ENCODE results near the gene GATA6. TPM values are rescaled to one million over a fixed set of nuclear protein-coding genes. Genes with fewer than 3 reads are reported as not detected.
"Not testable (repeated sequence)": the region's sequence is repeated elsewhere in the genome, so short reads cannot be mapped to it uniquely, and the experiment has no call there.

The GATA6 gene
- total RNA-seq, 1 experiment from 2014 or later: not detected

- H3K9ac ChIP-seq (ENCODE audit: low read length): no peak overlapping the region
- no peak overlapping the region for H3K27ac ChIP-seq (ENCODE audit: low read length)
- H3K4me2 ChIP-seq (ENCODE audit: low read depth, low read length, poor library complexity, severe bottlenecking): no peak overlapping the region
- H3K4me3 ChIP-seq (ENCODE audit: low read length): no peak overlapping the region
- no peaks in the 10 kb centered on the region for H3K4me1 ChIP-seq (ENCODE audit: low read length)
- no peaks in the 10 kb centered on the region for H3K9me3 ChIP-seq (ENCODE audit: low read length)
- H3K9me2 ChIP-seq (replicated peaks; ENCODE audit: insufficient read depth, low read length): no peaks in the 10 kb centered on the region
- no peaks in the 10 kb centered on the region for H3K27me3 ChIP-seq (ENCODE audit: low read length)
- DNase-seq: no peak
- no peaks in the 10 kb centered on the region for H4K20me1 ChIP-seq (ENCODE audit: insufficient read depth, low read depth, low read length)
- H2AFZ ChIP-seq (ENCODE audit: low read length): no peak overlapping the region
- no peaks in the 10 kb centered on the region for H3K79me2 ChIP-seq (ENCODE audit: low read length)
- H3K36me3 ChIP-seq (ENCODE audit: insufficient read depth, low read length): no peaks in the 10 kb centered on the region
Observed at GRCh38 chr18:22210311-22210754, 40.9 kb downstream of the GATA6 start.

- H2AFZ ChIP-seq (ENCODE audit: low read length): no peak overlapping the region
- no peaks in the 10 kb centered on the region for H3K79me2 ChIP-seq (ENCODE audit: low read length)
- no peak for DNase-seq
- no peak overlapping the region for H3K9ac ChIP-seq (ENCODE audit: low read length)
- no peak overlapping the region for H3K27ac ChIP-seq (ENCODE audit: low read length)
- H4K20me1 ChIP-seq (ENCODE audit: insufficient read depth, low read depth, low read length): no peaks in the 10 kb centered on the region
- no peak overlapping the region for H3K4me3 ChIP-seq (ENCODE audit: low read length)
- no peaks in the 10 kb centered on the region for H3K4me1 ChIP-seq (ENCODE audit: low read length)
- H3K9me3 ChIP-seq (ENCODE audit: low read length): no peaks in the 10 kb centered on the region
- H3K27me3 ChIP-seq (ENCODE audit: low read length): no peaks in the 10 kb centered on the region
- H3K36me3 ChIP-seq (ENCODE audit: insufficient read depth, low read length): no peaks in the 10 kb centered on the region
- H3K4me2 ChIP-seq (ENCODE audit: low read depth, low read length, poor library complexity, severe bottlenecking): no peak overlapping the region
- H3K9me2 ChIP-seq (replicated peaks; ENCODE audit: insufficient read depth, low read length): no peaks in the 10 kb centered on the region
Observed at GRCh38 chr18:22211657-22212056, 42.3 kb downstream of the GATA6 start.

DNA sequence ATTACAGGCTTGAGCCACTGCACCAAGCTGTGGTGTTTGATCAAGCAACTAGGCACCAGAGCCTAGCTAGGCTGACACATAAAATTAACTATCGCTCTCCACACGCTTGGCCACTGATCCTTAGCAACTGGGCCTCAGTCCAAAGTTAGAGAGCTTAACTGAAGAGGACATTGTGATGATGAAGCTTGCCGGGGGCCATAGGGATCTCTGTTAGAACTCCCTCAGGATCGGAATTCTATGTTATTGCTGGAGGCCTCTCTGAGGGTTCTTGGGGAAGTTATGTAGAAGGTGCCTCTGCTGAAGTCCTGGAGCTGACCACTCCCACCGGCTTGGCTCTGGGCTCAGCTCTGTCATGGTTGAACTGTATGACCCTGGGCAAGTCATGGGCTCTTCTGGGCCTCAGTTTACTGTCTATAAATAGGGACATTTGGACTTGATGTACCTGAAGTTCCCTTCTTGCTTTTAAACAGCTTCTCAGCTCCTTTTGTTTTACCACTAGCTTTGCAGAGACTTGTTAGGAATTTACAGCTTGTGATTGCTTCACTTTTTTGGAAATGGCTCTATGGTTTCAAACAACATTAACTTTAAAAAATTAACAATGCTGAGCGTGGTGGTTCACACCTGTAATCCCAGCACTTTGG is 44.1 kb downstream of the GATA6 start:
- Histone ChIP-seq H3K36me3 (ENCODE audit: insufficient read depth, low read length) (no peaks in the 10 kb centered on the region), H3K4me2 (ENCODE audit: low read depth, low read length, poor library complexity, severe bottlenecking) (no peak overlapping the region), H3K4me1 (ENCODE audit: low read length) (no peaks in the 10 kb centered on the region), H3K9me2 (replicated peaks; ENCODE audit: insufficient read depth, low read length) (no peaks in the 10 kb centered on the region), H3K27me3 (ENCODE audit: low read length) (no peaks in the 10 kb centered on the region), H2AFZ (ENCODE audit: low read length) (no peak overlapping the region), H3K9ac (ENCODE audit: low read length) (no peak overlapping the region), H3K4me3 (ENCODE audit: low read length) (no peak overlapping the region), H3K27ac (ENCODE audit: low read length) (no peak overlapping the region), H4K20me1 (ENCODE audit: insufficient read depth, low read depth, low read length) (no peaks in the 10 kb centered on the region), H3K79me2 (ENCODE audit: low read length) (no peaks in the 10 kb centered on the region), H3K9me3 (ENCODE audit: low read length) (no peaks in the 10 kb centered on the region)
- no peak for DNase-seq

- no peaks in the 10 kb centered on the region for H3K4me1 ChIP-seq (ENCODE audit: low read length)
- no peak for DNase-seq
- H3K36me3 ChIP-seq (ENCODE audit: insufficient read depth, low read length): no peaks in the 10 kb centered on the region
- H3K9me2 ChIP-seq (replicated peaks; ENCODE audit: insufficient read depth, low read length): no peaks in the 10 kb centered on the region
- no peak overlapping the region for H3K9ac ChIP-seq (ENCODE audit: low read length)
- no peaks in the 10 kb centered on the region for H3K79me2 ChIP-seq (ENCODE audit: low read length)
- no peaks in the 10 kb centered on the region for H3K9me3 ChIP-seq (ENCODE audit: low read length)
- H3K4me3 ChIP-seq (ENCODE audit: low read length): no peak overlapping the region
- no peaks in the 10 kb centered on the region for H3K27me3 ChIP-seq (ENCODE audit: low read length)
- H4K20me1 ChIP-seq (ENCODE audit: insufficient read depth, low read depth, low read length): no peaks in the 10 kb centered on the region
- H2AFZ ChIP-seq (ENCODE audit: low read length): no peak overlapping the region
- no peak overlapping the region for H3K4me2 ChIP-seq (ENCODE audit: low read depth, low read length, poor library complexity, severe bottlenecking)
- no peak overlapping the region for H3K27ac ChIP-seq (ENCODE audit: low read length)
Observed at GRCh38 chr18:22214731-22215528, 45.5 kb downstream of the GATA6 start.

DNA sequence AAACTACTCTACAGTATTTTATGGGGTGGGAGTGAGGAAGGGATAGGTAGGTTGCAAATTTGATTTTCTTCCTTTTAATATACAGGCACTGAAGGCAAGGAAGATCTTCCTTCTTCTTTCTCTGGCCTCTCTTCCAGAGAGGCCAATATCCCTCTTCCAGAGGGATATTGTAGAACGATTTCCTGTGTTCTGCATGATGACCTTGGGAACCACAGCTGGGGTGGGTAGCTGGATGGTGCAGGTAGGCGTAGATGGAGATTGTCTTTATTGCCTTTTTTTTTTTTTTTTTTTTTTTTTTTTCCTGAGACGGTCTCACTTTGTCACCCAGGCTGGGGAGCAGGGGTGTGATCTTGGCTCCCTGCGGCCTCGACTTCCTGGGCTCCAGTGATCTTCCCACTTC is 49.4 kb downstream of the GATA6 start:
- Histone ChIP-seq H3K79me2 (ENCODE audit: low read length) (no peaks in the 10 kb centered on the region), H2AFZ (ENCODE audit: low read length) (no peak overlapping the region), H3K36me3 (ENCODE audit: insufficient read depth, low read length) (no peaks in the 10 kb centered on the region), H3K4me2 (ENCODE audit: low read depth, low read length, poor library complexity, severe bottlenecking) (no peak overlapping the region), H3K4me1 (ENCODE audit: low read length) (no peaks in the 10 kb centered on the region), H4K20me1 (ENCODE audit: insufficient read depth, low read depth, low read length) (no peaks in the 10 kb centered on the region), H3K9me3 (ENCODE audit: low read length) (no peaks in the 10 kb centered on the region), H3K4me3 (ENCODE audit: low read length) (no peak overlapping the region), H3K27me3 (ENCODE audit: low read length) (no peaks in the 10 kb centered on the region), H3K9ac (ENCODE audit: low read length) (no peak overlapping the region), H3K27ac (ENCODE audit: low read length) (no peak overlapping the region), H3K9me2 (replicated peaks; ENCODE audit: insufficient read depth, low read length) (no peaks in the 10 kb centered on the region)
- DNase-seq: no peak

GRCh38 chr18:22219568-22220355 is 50.4 kb downstream of the GATA6 start:
- no peak overlapping the region for H3K4me2 ChIP-seq (ENCODE audit: low read depth, low read length, poor library complexity, severe bottlenecking)
- H4K20me1 ChIP-seq (ENCODE audit: insufficient read depth, low read depth, low read length): no peaks in the 10 kb centered on the region

DNA sequence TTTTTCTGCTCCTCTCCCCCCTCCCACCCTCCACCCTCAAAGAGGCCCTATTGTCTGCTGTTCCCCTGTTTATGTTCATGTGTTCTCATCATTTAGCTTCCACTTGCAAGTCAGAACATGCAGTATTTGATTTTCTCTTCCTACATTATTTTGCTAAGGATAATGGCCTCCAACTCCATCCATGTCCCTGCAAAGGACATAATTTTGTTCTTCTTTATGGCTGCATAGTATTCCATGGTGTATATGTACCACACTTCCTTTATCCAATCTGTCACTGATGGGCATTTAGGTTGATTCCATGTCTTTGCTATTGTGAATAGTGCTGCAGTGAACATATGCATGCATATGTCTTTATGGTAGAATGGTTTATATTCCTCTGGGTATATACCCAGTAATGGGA is 51.2 kb downstream of the GATA6 start:
- not testable (repeated sequence) for DNase-seq; H3K36me3 ChIP-seq (ENCODE audit: insufficient read depth, low read length); H3K27ac ChIP-seq (ENCODE audit: low read length); H3K27me3 ChIP-seq (ENCODE audit: low read length); H3K4me1 ChIP-seq (ENCODE audit: low read length); H3K4me3 ChIP-seq (ENCODE audit: low read length); H3K9me2 ChIP-seq (replicated peaks; ENCODE audit: insufficient read depth, low read length); H3K79me2 ChIP-seq (ENCODE audit: low read length); H4K20me1 ChIP-seq (ENCODE audit: insufficient read depth, low read depth, low read length); H3K9ac ChIP-seq (ENCODE audit: low read length); H3K9me3 ChIP-seq (ENCODE audit: low read length); H3K4me2 ChIP-seq (ENCODE audit: low read depth, low read length, poor library complexity, severe bottlenecking); H2AFZ ChIP-seq (ENCODE audit: low read length)

More at GRCh38 chr18:22219568-22220355, 50.4 kb downstream of the GATA6 start:
- Histone ChIP-seq H3K27me3 (ENCODE audit: low read length) (no peaks in the 10 kb centered on the region), H3K9me3 (ENCODE audit: low read length) (no peaks in the 10 kb centered on the region), H3K9ac (ENCODE audit: low read length) (no peak overlapping the region), H3K27ac (ENCODE audit: low read length) (no peak overlapping the region), H3K36me3 (ENCODE audit: insufficient read depth, low read length) (no peaks in the 10 kb centered on the region), H3K4me1 (ENCODE audit: low read length) (no peaks in the 10 kb centered on the region), H2AFZ (ENCODE audit: low read length) (no peak overlapping the region), H3K79me2 (ENCODE audit: low read length) (no peaks in the 10 kb centered on the region), H3K4me3 (ENCODE audit: low read length) (no peak overlapping the region), H3K9me2 (replicated peaks; ENCODE audit: insufficient read depth, low read length) (no peaks in the 10 kb centered on the region)
- no peak for DNase-seq

DNA sequence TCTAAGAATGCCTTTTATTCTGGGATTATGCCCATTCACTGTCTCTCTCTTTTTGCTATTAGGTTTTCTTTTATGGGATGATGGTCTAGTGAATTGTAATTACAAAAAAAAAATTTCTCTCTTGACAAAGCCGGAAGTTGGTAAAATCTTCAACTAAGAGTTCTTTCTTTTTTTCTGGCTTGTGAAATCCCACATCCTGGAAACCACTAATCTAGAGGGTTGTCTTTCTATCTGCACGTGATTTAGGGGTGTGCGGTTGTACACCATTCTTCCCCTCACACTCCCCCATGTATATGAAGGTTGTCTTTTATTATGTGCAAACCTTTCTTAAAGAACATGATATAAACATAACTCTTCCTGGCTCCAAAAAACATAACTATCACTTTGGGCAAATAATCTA is 52.0 kb downstream of the GATA6 start:
- no peaks in the 10 kb centered on the region for H3K79me2 ChIP-seq (ENCODE audit: low read length)
- DNase-seq: no peak
- H3K9me3 ChIP-seq (ENCODE audit: low read length): no peaks in the 10 kb centered on the region

More for the DNA sequence above, 52.0 kb downstream of the GATA6 start:
- no peak overlapping the region for H3K4me2 ChIP-seq (ENCODE audit: low read depth, low read length, poor library complexity, severe bottlenecking)
- no peak overlapping the region for H3K4me3 ChIP-seq (ENCODE audit: low read length)
- no peaks in the 10 kb centered on the region for H3K27me3 ChIP-seq (ENCODE audit: low read length)
- no peak overlapping the region for H2AFZ ChIP-seq (ENCODE audit: low read length)
- no peak overlapping the region for H3K9ac ChIP-seq (ENCODE audit: low read length)
- no peak overlapping the region for H3K27ac ChIP-seq (ENCODE audit: low read length)
- no peaks in the 10 kb centered on the region for H3K9me2 ChIP-seq (replicated peaks; ENCODE audit: insufficient read depth, low read length)
- no peaks in the 10 kb centered on the region for H3K36me3 ChIP-seq (ENCODE audit: insufficient read depth, low read length)
- no peaks in the 10 kb centered on the region for H4K20me1 ChIP-seq (ENCODE audit: insufficient read depth, low read depth, low read length)
- no peaks in the 10 kb centered on the region for H3K4me1 ChIP-seq (ENCODE audit: low read length)
